LNCAP (cell line): Measurements from ENCODE around the gene RCCD1.

Experiments used
- CTCF ChIP-seq: fragments of 450-650 bp; IDR thresholded peaks from 2 replicates; pipeline ENCODE4 v1.5.1; 2017; ENCODE audit warnings: mild to moderate bottlenecking

RCCD1 gene

GRCh38 chr15:90915808-90916440, 38.8 kb upstream of the RCCD1 start:
- TF ChIP-seq CTCF, result no peak

- no peak for TF ChIP-seq CTCF
Observed at GRCh38 chr15:90916461-90916860, 38.2 kb upstream of the RCCD1 start.

- no peak for TF ChIP-seq CTCF
Observed at GRCh38 chr15:90917569-90917968, 37.1 kb upstream of the RCCD1 start.

- no peak for TF ChIP-seq CTCF
Observed at GRCh38 chr15:90918034-90918788, 36.5 kb upstream of the RCCD1 start.

GRCh38 chr15:90918835-90919234, 35.8 kb upstream of the RCCD1 start:
- TF ChIP-seq CTCF, result no peak

- TF ChIP-seq CTCF, result no peak
Observed at GRCh38 chr15:90921887-90922286, 32.8 kb upstream of the RCCD1 start.

- no peak for TF ChIP-seq CTCF
Observed at GRCh38 chr15:90924375-90924774, 30.3 kb upstream of the RCCD1 start.
